CD4-positive, alpha-beta T cell (primary cell): ENCODE data around the gene BANF1. TPM values are rescaled to one million over a fixed set of nuclear protein-coding genes. Genes with fewer than 3 reads are reported as not detected.
"Not testable (repeated sequence)": the region's sequence is repeated elsewhere in the genome, so short reads cannot be mapped to it uniquely, and the experiment has no call there.

ENCODE experiments used
- ATAC-seq: fragments of 200-7000 bp; cut with Tn5 transposase; one replicate; pipeline ENCODE4 v1.10.0; 2022; ENCODE audit warnings: mild to moderate bottlenecking; ENCODE audit not compliant: poor library complexity
- CTCF ChIA-PET: fragments of 350-600 bp; sonication (Branson Sonifier 250); formaldehyde crosslinking; loops from one replicate; lab custom pipeline; 2021; ENCODE audit warnings: antibody characterized with exemption, inconsistent platforms; lab: Charles Lee
- POLR2A ChIA-PET: fragments of 350-600 bp; sonication (Branson Sonifier 250); formaldehyde crosslinking; loops from one replicate; lab custom pipeline; 2021; ENCODE audit warnings: antibody characterized with exemption, inconsistent platforms; lab: Charles Lee
- DNase-seq, 14 experiments: peaks; one replicate each; pipeline ENCODE4 v3.0.0-alpha.2; 2013 to 2020; ENCODE audit warnings: mixed read lengths in 2 of 14
- H3K27ac ChIP-seq, 2 donors: one replicate each; pipeline versions ENCODE4 v1.5.1 to v1.7.0; 2013; ENCODE audit warnings: low read length in 2 of 2, low read depth in 1 of 2, mild to moderate bottlenecking in 1 of 2
- H3K27me3 ChIP-seq, 2 experiments: 1 replicate in 1 of 2; 2 replicates in 1 of 2; pipeline versions ENCODE4 v1.6.1 to v1.7.0; 2013; ENCODE audit warnings: low read length in 2 of 2, control low read depth in 1 of 2, mild to moderate bottlenecking in 1 of 2, moderate library complexity in 1 of 2; ENCODE audit not compliant: insufficient read depth in 2 of 2, control insufficient read depth in 1 of 2
- H3K36me3 ChIP-seq: one replicate; pipeline ENCODE4 v1.6.1; 2013; ENCODE audit warnings: low read length, control low read depth; ENCODE audit not compliant: insufficient read depth
- H3K4me1 ChIP-seq: one replicate; pipeline ENCODE4 v1.6.1; 2013; ENCODE audit warnings: low read length, control low read depth; ENCODE audit not compliant: insufficient read depth
- H3K4me3 ChIP-seq: one replicate; pipeline ENCODE4 v1.5.1; 2013; ENCODE audit warnings: mild to moderate bottlenecking, low read length, moderate library complexity
- H3K9me3 ChIP-seq, 2 experiments: 1 replicate in 1 of 2; 2 replicates in 1 of 2; pipeline versions ENCODE4 v1.6.1 to v1.7.0; 2013; ENCODE audit warnings: low read length in 2 of 2, mild to moderate bottlenecking in 2 of 2, control low read depth in 1 of 2, moderate library complexity in 1 of 2; ENCODE audit not compliant: control insufficient read depth in 1 of 2, insufficient read depth in 1 of 2
- H3K27ac Mint-ChIP-seq: one replicate; pipeline ENCODE4 v1.8.0; 2020; ENCODE audit warnings: mixed read lengths
- H3K27me3 Mint-ChIP-seq: one replicate; pipeline ENCODE4 v1.8.0; 2021; ENCODE audit warnings: mixed read lengths
- H3K36me3 Mint-ChIP-seq: one replicate; pipeline ENCODE4 v1.8.0; 2021; ENCODE audit warnings: low read depth, mixed read lengths
- H3K4me1 Mint-ChIP-seq: one replicate; pipeline ENCODE4 v1.8.0; 2021; ENCODE audit warnings: low read depth, mixed read lengths
- H3K4me3 Mint-ChIP-seq: one replicate; pipeline ENCODE4 v1.8.0; 2020; ENCODE audit warnings: mild to moderate bottlenecking, mixed read lengths
- H3K9me3 Mint-ChIP-seq: one replicate; pipeline ENCODE4 v1.8.0; 2020; ENCODE audit warnings: mixed read lengths
- CTCF ChIP-seq: fragments of 200-600 bp; IDR thresholded peaks from one replicate; pipeline ENCODE4 v1.8.0; 2022; ENCODE audit warnings: antibody characterized with exemption, mild to moderate bottlenecking
- intact Hi-C, 2 experiments: fragments of 100-400 bp; cut with DNase I in 1 of 2; cut with micrococcal nuclease in 1 of 2; formaldehyde crosslinking; loops; one replicate each; pipeline versions ENCODE4 v1.15.1 to v1.9.0; 2023 to 2025; cut with DNase I, micrococcal nuclease
- total RNA-seq, 174 experiments: library from RNA in 2 of 174; stranded (reverse) in 2 of 174; gene quantifications; one replicate each; pipeline ENCODE4 v1.2.3 and lab custom pipeline; 2021 to 2026

Gene BANF1
- total RNA-seq, 2 experiments from 2014 or later = 21.3 to 22.3 TPM

GRCh38 chr11:66022401-66023185 lies 20.3 kb downstream of the BANF1 start:
- TF ChIP-seq CTCF = peak; percentile 90
- Histone ChIP-seq H3K4me1 (peaks cover 20% of the 10 kb centered on the region), H3K27me3 (no peaks in the 10 kb centered on the region), H3K4me3 (no peak overlapping the region), H3K27ac (no peak overlapping the region), H3K36me3 (no peaks in the 10 kb centered on the region), H3K9me3 (no peaks in the 10 kb centered on the region)
- intact Hi-C loops = loop anchor here in 1 of 2 experiments (1.0 kb wide), 1 partner anchor 33 kb away; no protein-coding TSS in a partner anchor
- H3K9me3 Mint-ChIP-seq = no peaks in the 10 kb centered on the region
- DNase-seq (peak; percentile 50 to 86 (median 70)), ATAC-seq (peak; percentile 98)
- peaks cover 5% of the 10 kb centered on the region for H3K4me1 Mint-ChIP-seq
- POLR2A ChIA-PET = interaction anchor here (0.9 to 1.2 kb wide), 3 partner anchors 20 to 132 kb away, joined by 3 read pairs; partner anchors contain the start of genes BANF1, CCDC85B and SF3B2
- H3K4me3 Mint-ChIP-seq = no peak overlapping the region
- H3K27ac Mint-ChIP-seq = no peak overlapping the region
- H3K36me3 Mint-ChIP-seq = no peaks in the 10 kb centered on the region
- H3K27me3 Mint-ChIP-seq = peaks cover 7% of the 10 kb centered on the region
- CTCF ChIA-PET = interaction anchor here (0.6 to 1.6 kb wide), 22 partner anchors 8 to 311 kb away, joined by 3 to 14 read pairs (median 4); partner anchors contain the start of genes BANF1, CCDC85B, CST6 and EIF1AD

GRCh38 chr11:66023186-66023440 lies 20.8 kb downstream of the BANF1 start:
- intact Hi-C loops, H3K36me3 Mint-ChIP-seq, H3K27ac ChIP-seq, ATAC-seq, H3K27me3 ChIP-seq, H3K9me3 ChIP-seq, H3K4me1 Mint-ChIP-seq, H3K27ac Mint-ChIP-seq, H3K4me3 Mint-ChIP-seq, H3K27me3 Mint-ChIP-seq, H3K36me3 ChIP-seq, H3K9me3 Mint-ChIP-seq, DNase-seq, H3K4me3 ChIP-seq: not testable (repeated sequence)
- peaks cover 20% of the 10 kb centered on the region for H3K4me1 ChIP-seq
- ChIA-PET CTCF (interaction anchor here (1.2 to 1.5 kb wide), 6 partner anchors 21 to 138 kb away, joined by 3 to 14 read pairs (median 6); partner anchors contain the start of genes BANF1 and EIF1AD), POLR2A (interaction anchor here (1.2 kb wide), 1 partner anchor 20 kb away, joined by 3 read pairs; the partner anchor contains the start of gene BANF1)

- H3K27me3 Mint-ChIP-seq = peaks cover 7% of the 10 kb centered on the region
- H3K9me3 ChIP-seq = no peaks in the 10 kb centered on the region
- H3K27ac Mint-ChIP-seq = no peak within 1 kb of the TSS
Measured at GRCh38 chr11:66026017-66026529, 23.8 kb downstream of the BANF1 start, which contains the start of gene CATSPER1. Gene CATSPER1, minus strand, starts transcription at chr11:66026479. Its CDS starts 100 bp downstream, at chr11:66026379.

More at GRCh38 chr11:66026017-66026529, 23.8 kb downstream of the BANF1 start, which contains the start of gene CATSPER1:
- ATAC-seq (no peak), DNase-seq (no peak)
- peaks cover 18% of the 10 kb centered on the region for H3K4me1 ChIP-seq
- ChIA-PET POLR2A (no interaction called here), CTCF (no interaction called here)
- no peak within 1 kb of the TSS for H3K4me3 ChIP-seq
- Mint-ChIP-seq H3K36me3 (no peaks in the 10 kb centered on the region), H3K4me1 (peaks cover 5% of the 10 kb centered on the region), H3K4me3 (no peak within 1 kb of the TSS), H3K9me3 (no peaks in the 10 kb centered on the region)
- intact Hi-C loops = no loop called here
- TF ChIP-seq CTCF = no peak
- H3K27ac ChIP-seq = no peak within 1 kb of the TSS
- H3K36me3 ChIP-seq = no peaks in the 10 kb centered on the region
- H3K27me3 ChIP-seq = no peaks in the 10 kb centered on the region
